Osteoblast (primary cell): ENCODE data around the gene MEGF11. TPM values are rescaled to one million over a fixed set of nuclear protein-coding genes. Genes with fewer than 3 reads are reported as not detected.

Source experiments
- DNase-seq: peaks from one replicate; pipeline ENCODE4 v3.0.0; 2011; ENCODE audit warnings: low spot score, mixed read lengths; ENCODE audit not compliant: insufficient read length; ENCODE audit errors: missing footprints
- H2AFZ ChIP-seq: 2 replicates; pipeline ENCODE4 v1.6.0; 2011; ENCODE audit warnings: mild to moderate bottlenecking, low read length
- H3K27ac ChIP-seq: 2 replicates; pipeline ENCODE4 v1.5.1; 2011; ENCODE audit warnings: mild to moderate bottlenecking, low read depth, low read length, moderate library complexity
- H3K27me3 ChIP-seq: 2 replicates; pipeline ENCODE4 v1.6.0; 2012; ENCODE audit warnings: mild to moderate bottlenecking, control low read depth, inconsistent platforms, low read length, moderate library complexity; ENCODE audit not compliant: insufficient read depth
- H3K36me3 ChIP-seq: 2 replicates; pipeline ENCODE4 v1.5.1; 2011; ENCODE audit warnings: mild to moderate bottlenecking, low read length, control low read depth, moderate library complexity; ENCODE audit not compliant: insufficient read depth
- H3K4me1 ChIP-seq: 2 replicates; pipeline ENCODE4 v1.5.1; 2011; ENCODE audit warnings: mild to moderate bottlenecking, low read length, control low read depth, moderate library complexity; ENCODE audit not compliant: insufficient read depth
- H3K4me2 ChIP-seq: 2 replicates; pipeline ENCODE4 v1.6.0; 2011; ENCODE audit warnings: mild to moderate bottlenecking, low read length; ENCODE audit not compliant: insufficient read depth
- H3K4me3 ChIP-seq: fragments of 200-600 bp; sonication (generic); 3 replicates; pipeline ENCODE4 v1.5.1; 2012; ENCODE audit warnings: mild to moderate bottlenecking, low read length, inconsistent platforms; ENCODE audit not compliant: insufficient read depth
- H3K79me2 ChIP-seq: 2 replicates; pipeline ENCODE4 v1.6.0; 2012; ENCODE audit warnings: mild to moderate bottlenecking, low read length, control low read depth, inconsistent platforms; ENCODE audit not compliant: insufficient read depth
- H3K9me3 ChIP-seq: 2 replicates; pipeline ENCODE4 v1.5.1; 2011; ENCODE audit warnings: low read depth, low read length, control low read depth
- H4K20me1 ChIP-seq: 2 replicates; pipeline ENCODE4 v1.6.0; 2012; ENCODE audit warnings: mild to moderate bottlenecking, low read length, control low read depth; ENCODE audit not compliant: insufficient read depth
- CTCF ChIP-seq: IDR thresholded peaks from 2 replicates; pipeline ENCODE4 v1.5.1; 2011; ENCODE audit warnings: mild to moderate bottlenecking, low read depth, low read length, moderate library complexity; ENCODE audit errors: extremely low read depth
- total RNA-seq: library from RNA; depleted of rRNA; stranded (reverse); fragments of >200 nt; gene quantifications from 2 replicates; pipeline ENCODE4 v1.2.3, GENCODE V29; 2012

MEGF11 gene
- total RNA-seq, 1 donor, result not detected

- Histone ChIP-seq H3K27me3 (peaks cover 13% of the 10 kb centered on the region), H3K4me2 (no peak overlapping the region), H3K4me1 (no peaks in the 10 kb centered on the region), H3K4me3 (no peak overlapping the region), H2AFZ (no peak overlapping the region), H3K36me3 (no peaks in the 10 kb centered on the region), H3K79me2 (no peaks in the 10 kb centered on the region), H3K27ac (no peak overlapping the region), H3K9me3 (no peaks in the 10 kb centered on the region), H4K20me1 (no peaks in the 10 kb centered on the region)
- no peak for TF ChIP-seq CTCF
- DNase-seq, result peak; percentile 8
These were observed 41.6 kb downstream of the MEGF11 start for GRCh38 chr15:66211670-66212562.

- TF ChIP-seq CTCF, result no peak
- no peak overlapping the region for H3K27ac ChIP-seq
- no peak overlapping the region for H3K4me3 ChIP-seq
- H3K9me3 ChIP-seq, result no peaks in the 10 kb centered on the region
- H3K79me2 ChIP-seq, result no peaks in the 10 kb centered on the region
- no peak overlapping the region for H2AFZ ChIP-seq
- no peaks in the 10 kb centered on the region for H4K20me1 ChIP-seq
- no peak overlapping the region for H3K4me2 ChIP-seq
- H3K36me3 ChIP-seq, result no peaks in the 10 kb centered on the region
- peaks cover 17% of the 10 kb centered on the region for H3K27me3 ChIP-seq
- no peaks in the 10 kb centered on the region for H3K4me1 ChIP-seq
- DNase-seq, result no peak
These were observed 42.9 kb downstream of the MEGF11 start for GRCh38 chr15:66210684-66211083.

GRCh38 chr15:66198757-66199156 is 54.8 kb downstream of the MEGF11 start:
- DNase-seq, result no peak
- H3K27me3 ChIP-seq, result peaks cover 4% of the 10 kb centered on the region
- H3K27ac ChIP-seq, result no peak overlapping the region
- H3K79me2 ChIP-seq, result no peaks in the 10 kb centered on the region
- no peaks in the 10 kb centered on the region for H4K20me1 ChIP-seq
- H3K4me1 ChIP-seq, result no peaks in the 10 kb centered on the region
- no peak overlapping the region for H3K4me3 ChIP-seq
- no peaks in the 10 kb centered on the region for H3K9me3 ChIP-seq
- H3K36me3 ChIP-seq, result no peaks in the 10 kb centered on the region
- no peak overlapping the region for H3K4me2 ChIP-seq
- no peak overlapping the region for H2AFZ ChIP-seq
- TF ChIP-seq CTCF, result no peak

GRCh38 chr15:66196602-66197001 is 56.9 kb downstream of the MEGF11 start:
- Histone ChIP-seq H3K27ac (no peak overlapping the region), H3K36me3 (no peaks in the 10 kb centered on the region), H4K20me1 (no peaks in the 10 kb centered on the region), H3K4me3 (no peak overlapping the region), H3K9me3 (no peaks in the 10 kb centered on the region), H3K4me2 (no peak overlapping the region), H2AFZ (no peak overlapping the region), H3K4me1 (no peaks in the 10 kb centered on the region), H3K27me3 (no peaks in the 10 kb centered on the region), H3K79me2 (no peaks in the 10 kb centered on the region)
- no peak for TF ChIP-seq CTCF
- DNase-seq, result peak; percentile 50
